H1 (cell line): ENCODE data around the gene C18orf63. TPM values are rescaled to one million over a fixed set of nuclear protein-coding genes. Genes with fewer than 3 reads are reported as not detected.
A peak's percentile ranks its signal among the peaks of the same experiment; 100 is the strongest.

Source experiments
- CTCF ChIA-PET: fragments of 300-600 bp; sonication (Branson Sonifier 250); formaldehyde crosslinking; loops from one replicate; lab custom pipeline; 2021; ENCODE audit not compliant: partially characterized antibody; lab: Charles Lee
- POLR2A ChIA-PET: fragments of 300-600 bp; sonication (Branson Sonifier 250); formaldehyde crosslinking; loops from one replicate; lab custom pipeline; 2021; ENCODE audit warnings: inconsistent platforms; ENCODE audit not compliant: partially characterized antibody; lab: Charles Lee
- DNase-seq, 2 experiments: peaks; one replicate each; pipeline versions ENCODE4 v3.0.0 to v3.0.0-alpha.2; 2010 to 2022; ENCODE audit warnings: low spot score in 2 of 2, low read depth in 1 of 2, mixed read lengths in 1 of 2
- FAIRE-seq: peaks from 2 replicates; lab custom pipeline; 2011; peaks lifted over from hg19 to GRCh38; lab: Jason Lieb, UNC
- H2AFZ ChIP-seq: 2 replicates; pipeline ENCODE4 v1.8.1; 2012; ENCODE audit warnings: low read length, inconsistent platforms
- H2AK5ac ChIP-seq: 2 replicates; pipeline ENCODE4 v1.6.1; 2013; ENCODE audit warnings: low read depth, low read length
- H2BK120ac ChIP-seq: replicated peaks from 2 replicates; pipeline ENCODE3; 2013; ENCODE audit warnings: low read depth, low read length, inconsistent platforms
- H2BK12ac ChIP-seq: 2 replicates; pipeline ENCODE4 v1.6.1; 2013; ENCODE audit warnings: low read depth, low read length
- H2BK15ac ChIP-seq: 2 replicates; pipeline ENCODE4 v1.6.1; 2013; ENCODE audit warnings: low read length
- H2BK20ac ChIP-seq: 2 replicates; pipeline ENCODE4 v1.6.1; 2013; ENCODE audit warnings: low read length
- H2BK5ac ChIP-seq: 2 replicates; pipeline ENCODE4 v1.6.1; 2013; ENCODE audit warnings: low read depth, low read length
- H3K14ac ChIP-seq: 2 replicates; pipeline ENCODE4 v1.6.1; 2013; ENCODE audit warnings: inconsistent platforms; ENCODE audit not compliant: insufficient read length
- H3K18ac ChIP-seq: 2 replicates; pipeline ENCODE4 v1.6.1; 2013; ENCODE audit warnings: low read length; ENCODE audit errors: extremely low read depth
- H3K23ac ChIP-seq: 2 replicates; pipeline ENCODE4 v1.6.1; 2013; ENCODE audit warnings: inconsistent platforms; ENCODE audit not compliant: insufficient read length
- H3K23me2 ChIP-seq: 2 replicates; pipeline ENCODE4 v1.6.1; 2013; ENCODE audit warnings: low read depth, low read length
- H3K27ac ChIP-seq: 2 replicates; pipeline ENCODE4 v1.6.1; 2011; ENCODE audit warnings: low read depth, low read length, inconsistent platforms
- H3K27me3 ChIP-seq, 4 experiments: replicated peaks in 1 of 4; 1 replicate in 1 of 4; 2 replicates in 3 of 4; pipeline versions ENCODE4 v1.6.1 to v1.8.1; 2011 to 2013; ENCODE audit warnings: low read length in 3 of 4, mild to moderate bottlenecking in 3 of 4, inconsistent platforms in 2 of 4, mixed read lengths in 2 of 4, moderate library complexity in 1 of 4; ENCODE audit not compliant: control insufficient read depth in 3 of 4, insufficient read depth in 3 of 4; ENCODE audit errors: extremely low read depth in 1 of 4
- H3K36me3 ChIP-seq, 4 experiments: 2 replicates each; pipeline versions ENCODE4 v1.6.1 to v1.8.1; 2011 to 2013; ENCODE audit warnings: mild to moderate bottlenecking in 4 of 4, low read length in 3 of 4, moderate library complexity in 2 of 4, control low read depth in 1 of 4, inconsistent platforms in 1 of 4; ENCODE audit not compliant: insufficient read depth in 4 of 4, control insufficient read depth in 2 of 4
- H3K4ac ChIP-seq: replicated peaks from 2 replicates; pipeline ENCODE3; 2013; ENCODE audit warnings: low read length, low read depth, mixed read lengths, inconsistent platforms; ENCODE audit not compliant: insufficient read length
- H3K4me1 ChIP-seq, 4 experiments: replicated peaks in 1 of 4; 1 replicate in 1 of 4; 2 replicates in 3 of 4; pipeline versions ENCODE4 v1.6.1 to v1.8.1; 2011 to 2013; ENCODE audit warnings: low read length in 3 of 4, inconsistent platforms in 2 of 4, mixed read lengths in 1 of 4; ENCODE audit not compliant: insufficient read depth in 4 of 4, control insufficient read depth in 3 of 4
- H3K4me2 ChIP-seq, 2 experiments: 2 replicates each; pipeline versions ENCODE4 v1.6.1 to v1.8.1; 2011 to 2013; ENCODE audit warnings: low read depth in 2 of 2, low read length in 2 of 2, control low read depth in 1 of 2, inconsistent platforms in 1 of 2, mild to moderate bottlenecking in 1 of 2; ENCODE audit not compliant: insufficient read depth in 1 of 2
- H3K4me3 ChIP-seq, 4 experiments: fragments of 200-600, 300-600 bp in 1 of 4; sonication (generic), shearing (Covaris generic), sonication (Bioruptor Twin) in 1 of 4; 2 replicates each; pipeline versions ENCODE4 v1.5.1 to v1.8.1; 2011 to 2016; ENCODE audit warnings: low read length in 4 of 4, low read depth in 3 of 4, control low read depth in 2 of 4, inconsistent platforms in 2 of 4, mild to moderate bottlenecking in 2 of 4, mixed read lengths in 1 of 4, moderate library complexity in 1 of 4; ENCODE audit not compliant: insufficient read depth in 2 of 4; ENCODE audit errors: extremely low read depth in 1 of 4
- H3K56ac ChIP-seq: replicated peaks from 2 replicates; pipeline ENCODE3; 2013; ENCODE audit warnings: low read depth, mild to moderate bottlenecking, mixed read lengths, low read length, inconsistent platforms; ENCODE audit not compliant: insufficient read length
- H3K79me1 ChIP-seq: 2 replicates; pipeline ENCODE4 v1.6.1; 2013; ENCODE audit warnings: low read depth, low read length, control low read depth
- H3K79me2 ChIP-seq, 2 experiments: 2 replicates each; pipeline versions ENCODE4 v1.6.1 to v1.8.1; 2012 to 2013; ENCODE audit warnings: low read length in 2 of 2, mild to moderate bottlenecking in 2 of 2, inconsistent platforms in 1 of 2; ENCODE audit not compliant: insufficient read depth in 2 of 2, control insufficient read depth in 1 of 2
- H3K9ac ChIP-seq, 4 experiments: replicated peaks in 1 of 4; 1 replicate in 1 of 4; 2 replicates in 3 of 4; pipeline versions ENCODE4 v1.6.1 to v1.8.1; 2011 to 2013; ENCODE audit warnings: low read depth in 3 of 4, low read length in 3 of 4, control low read depth in 2 of 4, mild to moderate bottlenecking in 2 of 4, moderate library complexity in 2 of 4, inconsistent platforms in 1 of 4; ENCODE audit errors: extremely low read depth in 1 of 4
- H3K9me3 ChIP-seq, 2 experiments: 2 replicates each; pipeline versions ENCODE4 v1.6.1 to v1.8.1; 2012 to 2013; ENCODE audit warnings: mild to moderate bottlenecking in 2 of 2, moderate library complexity in 2 of 2, control low read depth in 1 of 2, inconsistent platforms in 1 of 2, low read depth in 1 of 2, low read length in 1 of 2, mixed read lengths in 1 of 2; ENCODE audit not compliant: insufficient read depth in 2 of 2
- H4K20me1 ChIP-seq, 2 experiments: replicated peaks in 1 of 2; 2 replicates each; pipeline versions ENCODE3 to v1.8.1; 2011 to 2013; ENCODE audit warnings: inconsistent platforms in 2 of 2, low read length in 2 of 2, mild to moderate bottlenecking in 1 of 2; ENCODE audit not compliant: insufficient read depth in 2 of 2, control insufficient read depth in 1 of 2
- H4K5ac ChIP-seq: 2 replicates; pipeline ENCODE4 v1.6.1; 2013; ENCODE audit warnings: low read length, low read depth, mixed read lengths, inconsistent platforms; ENCODE audit not compliant: insufficient read length
- H4K8ac ChIP-seq: 2 replicates; pipeline ENCODE4 v1.8.0; 2013; ENCODE audit warnings: mild to moderate bottlenecking, moderate library complexity, low read length, inconsistent platforms; ENCODE audit not compliant: insufficient read depth; ENCODE audit errors: extremely low read depth
- H4K91ac ChIP-seq: replicated peaks from 2 replicates; pipeline ENCODE3; 2013; ENCODE audit warnings: low read length, mixed read lengths, inconsistent platforms; ENCODE audit not compliant: insufficient read length
- BACH1 ChIP-seq: IDR thresholded peaks from 2 replicates; pipeline ENCODE4 v1.6.1; 2012; ENCODE audit warnings: low read length, improper control_type of control experiment
- CBX8 ChIP-seq: fragments of 300-800, 300-1000 bp; sonication (generic); IDR thresholded peaks from 2 replicates; pipeline ENCODE4 v1.7.1; 2016; ENCODE audit warnings: low read depth, low read length, borderline replicate concordance
- CEBPB ChIP-seq: IDR thresholded peaks from 2 replicates; pipeline ENCODE4 v1.6.1; 2012; ENCODE audit warnings: low read depth, low read length
- EZH2 ChIP-seq: fragments of 200-600 bp; sonication (generic); IDR thresholded peaks from 2 replicates; pipeline ENCODE4 v1.7.1; 2012; ENCODE audit warnings: low read depth, mild to moderate bottlenecking, moderate library complexity, low read length, inconsistent platforms; ENCODE audit not compliant: severe bottlenecking
- GABPA ChIP-seq: IDR thresholded peaks from 2 replicates; pipeline ENCODE4 v1.6.1; 2011; ENCODE audit warnings: mild to moderate bottlenecking, low read length, moderate library complexity, borderline replicate concordance; ENCODE audit not compliant: insufficient read depth
- KDM5A ChIP-seq: fragments of 200-600 bp; IDR thresholded peaks from 2 replicates; pipeline ENCODE4 v1.7.1; 2012; ENCODE audit warnings: mild to moderate bottlenecking, low read length, inconsistent platforms, mixed read lengths
- NRF1 ChIP-seq: IDR thresholded peaks from 2 replicates; pipeline ENCODE4 v1.6.1; 2011; ENCODE audit warnings: mild to moderate bottlenecking, low read depth, low read length, improper control_type of control experiment
- PHF8 ChIP-seq: fragments of 200-600 bp; sonication (generic); conservative IDR thresholded peaks from 2 replicates; pipeline ENCODE4 v1.7.1; 2012; ENCODE audit warnings: low read depth, mild to moderate bottlenecking, inconsistent platforms, low read length, moderate library complexity
- RNF2 ChIP-seq: fragments of 200-900, 300-1000 bp; sonication (generic); IDR thresholded peaks from 2 replicates; pipeline ENCODE4 v1.7.1; 2016; ENCODE audit warnings: borderline replicate concordance, low read depth, mild to moderate bottlenecking, antibody characterized with exemption, low read length; ENCODE audit not compliant: poor library complexity, severe bottlenecking; ENCODE audit errors: missing control alignments
- SP1 ChIP-seq: IDR thresholded peaks from 2 replicates; pipeline ENCODE4 v1.6.1; 2011; ENCODE audit warnings: low read depth, low read length
- SP2 ChIP-seq: IDR thresholded peaks from 2 replicates; pipeline ENCODE4 v1.6.1; 2012; ENCODE audit warnings: mild to moderate bottlenecking, low read length, inconsistent platforms
- ZNF274 ChIP-seq: IDR thresholded peaks from 2 replicates; pipeline ENCODE4 v1.7.0; 2012; ENCODE audit warnings: low read length, borderline replicate concordance; ENCODE audit errors: extremely low read depth
- WGBS, 2 experiments: shearing (Covaris generic) in 1 of 2; methylation state at CpG; one replicate each; pipeline versions ENCODE4 v1.1.6 to v1.1.7; 2013 to 2015; ENCODE audit warnings: low lambda C conversion rate in 2 of 2, mixed read lengths in 2 of 2, inconsistent platforms in 1 of 2, low coverage in 1 of 2, missing lambda C conversion rate in 1 of 2; ENCODE audit not compliant: insufficient replicate concordance in 2 of 2, insufficient coverage in 1 of 2, insufficient read length in 1 of 2; ENCODE audit errors: extremely low coverage in 1 of 2, missing lambda C conversion rate in 1 of 2; 5-methylcytosine and 5-hydroxymethylcytosine counted together
- polyA plus RNA-seq, 7 experiments: library from polyadenylated mRNA; depleted of rRNA in 3 of 7; stranded (reverse) in 5 of 7; unstranded in 2 of 7; fragments of >200 nt in 5 of 7; fragments of 200-250 nt in 2 of 7; gene quantifications; 1 replicate in 5 of 7; 2 replicates in 1 of 7; 4 replicates in 1 of 7; pipeline versions ENCODE4 v1.2.1 to v1.2.3, GENCODE V29; 2011 to 2013; ENCODE audit warnings: missing spikeins in 2 of 7, mixed read lengths in 2 of 7
- total RNA-seq: library from RNA; stranded (reverse); fragmentation: NEBNext Ultra II Directional; extraction: Animal tissue kit (Norgen Biotek cat#: 25700); gene quantifications from 2 replicates; pipeline ENCODE4 v1.2.1, GENCODE V29; 2021

C18orf63 gene
- total and polyA plus RNA-seq, 2 of the 8 experiments (the other 6 are each of a cell fraction or from before 2014, with no cell fraction given): not detected

GRCh38 chr18:74396171-74397169 is 80.8 kb downstream of the C18orf63 start:
- Histone ChIP-seq H3K4me1 (no peaks in the 10 kb centered on the region; a peak in 1 of 7 replicates), H3K9me3 (no peaks in the 10 kb centered on the region), H2BK120ac (no peak overlapping the region), H3K4ac (no peak overlapping the region), H3K14ac (no peak overlapping the region), H2AFZ (no peak overlapping the region), H4K91ac (no peak overlapping the region), H3K56ac (no peak overlapping the region), H2BK20ac (no peak overlapping the region), H4K5ac (no peak overlapping the region), H3K79me1 (no peaks in the 10 kb centered on the region), H3K9ac (no peak overlapping the region), H2BK5ac (no peak overlapping the region), H2AK5ac (no peak overlapping the region), H3K79me2 (no peaks in the 10 kb centered on the region), H2BK12ac (0 out of 2 replicates have a peak overlapping the region, but pooled peaks have one; percentile 39), H3K4me3 (no peak overlapping the region), H3K23me2 (no peaks in the 10 kb centered on the region), H3K36me3 (no peaks in the 10 kb centered on the region), H3K4me2 (no peak overlapping the region), H3K18ac (no peak overlapping the region), H3K27me3 (no peaks in the 10 kb centered on the region), H3K23ac (no peak overlapping the region), H4K8ac (no peak overlapping the region), H4K20me1 (no peaks in the 10 kb centered on the region), H3K27ac (no peak overlapping the region), H2BK15ac (no peak overlapping the region)
- FAIRE-seq (no peak), DNase-seq (no peak)
- ChIA-PET POLR2A (no interaction called here), CTCF (interaction anchor here (0.6 to 1.0 kb wide), 3 partner anchors 12 to 77 kb away, joined by 3 read pairs; no protein-coding TSS in a partner anchor)
- WGBS, 2 experiments: 90% methylated on average over 16 of the region's 16 CpGs; no CpG with 5 or more reads in 1 of the 2 experiments
- TF ChIP-seq BACH1 (no peak), PHF8 (no peak), SP2 (no peak), ZNF274 (no peak), KDM5A (no peak), SP1 (no peak), NRF1 (no peak), EZH2 (no peak), CEBPB (no peak), RNF2 (no peak), GABPA (no peak), CBX8 (no peak)
